AG04449 (cell line): ENCODE data around the gene CLDN3.

Experiments
- CTCF ChIA-PET: fragments of 350-600 bp; formaldehyde crosslinking; extraction: SDS; loops from one replicate; lab custom pipeline; 2021; ENCODE audit warnings: antibody characterized with exemption; lab: Yijun Ruan, JAX
- POLR2A ChIA-PET: fragments of 400-600, 350-600 bp; formaldehyde crosslinking; extraction: SDS; loops from one replicate; lab custom pipeline; 2020; ENCODE audit warnings: antibody characterized with exemption, inconsistent platforms; lab: Yijun Ruan, JAX
- DNase-seq: peaks from one replicate; pipeline ENCODE4 v3.0.0-alpha.2; 2010; ENCODE audit warnings: low read depth, low spot score
- H3K4me3 ChIP-seq: 2 replicates; pipeline ENCODE4 v1.5.1; 2011; ENCODE audit warnings: low read depth, mild to moderate bottlenecking, control low read depth, low read length
- TF ChIP-seq, protein P1 (sequence below): IDR thresholded peaks from one replicate; pipeline ENCODE4 v1.5.1; 2011; ENCODE audit warnings: mild to moderate bottlenecking, moderate library complexity, low read length, control low read depth, inconsistent platforms; ENCODE audit not compliant: insufficient read depth; ENCODE audit errors: missing control alignments

The CLDN3 gene

DNA sequence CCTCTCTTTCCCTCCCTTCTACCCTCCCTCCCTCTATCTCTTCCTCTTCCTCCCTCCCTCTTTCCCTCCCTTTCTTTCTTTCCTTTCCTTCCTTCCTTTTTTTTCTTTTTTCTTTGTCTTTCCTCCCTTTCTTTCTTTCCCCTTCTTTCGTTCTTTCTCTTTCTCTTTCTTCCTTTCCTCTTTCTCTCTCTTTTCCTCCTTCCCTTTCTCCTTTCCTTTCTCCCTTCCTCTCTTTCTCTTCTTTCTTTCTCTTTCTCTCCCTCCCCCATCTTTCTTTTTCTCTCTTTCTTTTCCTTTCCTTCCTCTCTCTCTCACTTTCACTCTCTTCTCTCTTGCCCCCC, 7.4 kb downstream of the CLDN3 start:
- no peak for DNase-seq
- ChIA-PET CTCF (no interaction called here), POLR2A (no interaction called here)
- H3K4me3 ChIP-seq, result no peak overlapping the region
- TF ChIP-seq, protein P1, sequence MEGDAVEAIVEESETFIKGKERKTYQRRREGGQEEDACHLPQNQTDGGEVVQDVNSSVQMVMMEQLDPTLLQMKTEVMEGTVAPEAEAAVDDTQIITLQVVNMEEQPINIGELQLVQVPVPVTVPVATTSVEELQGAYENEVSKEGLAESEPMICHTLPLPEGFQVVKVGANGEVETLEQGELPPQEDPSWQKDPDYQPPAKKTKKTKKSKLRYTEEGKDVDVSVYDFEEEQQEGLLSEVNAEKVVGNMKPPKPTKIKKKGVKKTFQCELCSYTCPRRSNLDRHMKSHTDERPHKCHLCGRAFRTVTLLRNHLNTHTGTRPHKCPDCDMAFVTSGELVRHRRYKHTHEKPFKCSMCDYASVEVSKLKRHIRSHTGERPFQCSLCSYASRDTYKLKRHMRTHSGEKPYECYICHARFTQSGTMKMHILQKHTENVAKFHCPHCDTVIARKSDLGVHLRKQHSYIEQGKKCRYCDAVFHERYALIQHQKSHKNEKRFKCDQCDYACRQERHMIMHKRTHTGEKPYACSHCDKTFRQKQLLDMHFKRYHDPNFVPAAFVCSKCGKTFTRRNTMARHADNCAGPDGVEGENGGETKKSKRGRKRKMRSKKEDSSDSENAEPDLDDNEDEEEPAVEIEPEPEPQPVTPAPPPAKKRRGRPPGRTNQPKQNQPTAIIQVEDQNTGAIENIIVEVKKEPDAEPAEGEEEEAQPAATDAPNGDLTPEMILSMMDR, result no peak

DNA sequence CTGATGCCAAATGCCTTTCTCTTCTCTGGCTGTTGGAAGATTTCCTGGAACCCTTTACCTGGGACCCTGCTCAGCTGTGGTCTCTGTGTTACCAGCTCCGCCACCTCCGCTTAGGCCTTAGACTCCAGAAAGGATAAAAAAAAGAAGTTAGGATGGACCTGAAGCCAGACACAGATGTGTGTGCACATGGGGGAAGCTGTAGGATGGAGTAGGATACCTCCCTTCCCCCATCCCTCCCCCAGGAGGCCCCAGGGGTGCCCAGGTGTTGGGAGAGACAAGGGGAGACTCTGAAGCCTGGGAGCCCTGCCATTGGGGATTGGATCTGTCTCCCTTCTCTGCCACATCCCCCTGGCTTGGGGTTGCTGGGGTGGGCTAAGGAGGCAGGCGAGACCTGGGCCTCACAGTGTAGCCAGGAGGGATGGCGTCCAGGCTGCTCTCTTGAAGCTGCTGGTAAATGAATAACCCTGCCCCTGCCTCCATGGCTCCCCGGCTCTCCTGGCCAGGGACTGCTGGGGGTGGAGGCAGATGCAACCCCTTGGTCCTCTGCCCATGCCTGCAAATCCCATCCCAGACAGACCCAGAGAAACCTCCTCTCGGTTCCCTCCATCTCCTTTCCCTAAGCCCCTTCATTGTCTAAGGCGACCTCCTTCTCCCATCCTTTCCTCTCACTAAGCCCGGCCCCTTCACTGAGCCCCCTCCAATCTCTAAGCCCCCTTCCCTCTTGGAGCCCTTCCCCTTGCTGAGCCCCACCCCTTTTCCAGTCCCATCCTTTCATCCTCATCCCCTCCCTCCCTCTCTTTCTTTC, 8.0 kb downstream of the CLDN3 start:
- TF ChIP-seq, protein P1, result no peak
- ChIA-PET POLR2A (no interaction called here), CTCF (no interaction called here)
- no peak overlapping the region for H3K4me3 ChIP-seq
- no peak for DNase-seq

GRCh38 chr7:73758581-73759138, 11.4 kb downstream of the CLDN3 start:
- DNase-seq, result no peak
- TF ChIP-seq, protein P1, result no peak
- ChIA-PET CTCF (interaction anchor here (0.7 to 1.1 kb wide), 2 partner anchors 96 to 268 kb away, joined by 3 to 5 read pairs; no protein-coding TSS in a partner anchor), POLR2A (no interaction called here)
- H3K4me3 ChIP-seq, result no peak overlapping the region

DNA sequence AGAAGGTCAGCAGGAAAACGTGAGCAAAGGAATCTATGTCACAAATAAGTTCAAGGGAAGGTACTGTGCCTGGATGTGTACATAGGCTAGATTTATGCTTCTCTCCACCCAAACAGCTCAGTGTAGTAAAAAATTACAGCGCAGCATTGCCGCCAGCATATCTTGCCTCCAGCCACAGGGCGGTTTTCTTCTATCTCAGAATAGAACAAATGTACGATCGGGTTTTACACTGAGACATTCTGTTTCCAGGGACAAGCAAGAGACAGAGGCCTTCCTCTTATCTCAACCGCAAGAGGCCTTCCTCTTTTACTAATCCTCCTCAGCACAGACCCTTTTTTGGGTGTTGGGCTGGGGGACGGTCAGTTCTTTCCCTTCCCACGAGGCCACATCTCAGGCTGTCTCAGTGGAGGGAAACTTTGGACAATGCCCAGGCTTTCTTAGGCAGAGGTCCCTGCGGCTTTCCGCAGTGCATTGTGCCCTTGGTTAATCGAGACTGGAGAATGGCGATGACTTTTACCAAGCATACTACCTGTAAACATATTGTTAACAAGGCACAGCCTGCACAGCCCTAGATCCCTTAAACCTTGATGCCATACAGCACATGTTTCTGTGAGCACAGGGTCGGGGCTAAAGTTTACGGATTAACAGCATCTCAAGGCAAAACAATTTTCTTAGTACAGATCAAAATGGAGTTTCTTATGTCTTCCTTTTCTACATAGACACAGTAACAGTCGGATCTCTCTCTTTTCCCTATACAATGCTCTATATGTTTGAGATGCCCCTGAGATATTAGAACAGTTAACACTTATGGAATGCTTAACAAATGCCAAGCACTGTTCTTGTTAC, 19.9 kb downstream of the CLDN3 start:
- DNase-seq, result no peak
- no peak overlapping the region for H3K4me3 ChIP-seq
- CTCF ChIA-PET, result interaction anchor here (1.1 kb wide), 1 partner anchor 105 kb away, joined by 3 read pairs; no protein-coding TSS in a partner anchor
- TF ChIP-seq, protein P1, result no peak
- POLR2A ChIA-PET, result no interaction called here

DNA sequence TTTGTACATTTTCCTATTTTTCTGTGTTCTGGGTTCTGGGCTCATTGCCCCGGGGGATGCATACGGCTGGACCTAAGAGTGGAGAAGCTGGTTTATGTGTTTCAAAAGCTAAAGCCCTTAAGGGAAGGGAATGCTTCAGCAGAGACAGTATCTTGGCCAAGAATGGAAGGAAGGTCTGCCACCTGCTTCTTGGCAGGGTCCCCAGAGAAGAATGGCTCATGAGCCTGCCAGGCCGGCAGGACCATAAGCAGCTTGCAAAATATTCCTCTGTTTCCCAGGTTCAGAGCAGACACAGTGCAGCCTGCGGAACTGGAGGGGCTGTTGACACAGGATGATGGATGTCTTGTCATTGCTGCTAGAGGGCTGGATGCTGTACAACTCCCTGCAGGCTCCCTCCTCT, 23.7 kb downstream of the CLDN3 start:
- ChIA-PET CTCF (interaction anchor here (0.6 to 1.2 kb wide), 3 partner anchors 9 to 76 kb away, joined by 3 to 6 read pairs (median 3); no protein-coding TSS in a partner anchor), POLR2A (no interaction called here)
- no peak overlapping the region for H3K4me3 ChIP-seq
- TF ChIP-seq, protein P1, result no peak
- no peak for DNase-seq
